Measurements from ENCODE around the gene NR3C2. TPM values are rescaled to one million over a fixed set of nuclear protein-coding genes. Genes with fewer than 3 reads are reported as not detected.

Gene NR3C2
- total RNA-seq, 1 experiment from 2014 or later: 2.7 TPM

DNA sequence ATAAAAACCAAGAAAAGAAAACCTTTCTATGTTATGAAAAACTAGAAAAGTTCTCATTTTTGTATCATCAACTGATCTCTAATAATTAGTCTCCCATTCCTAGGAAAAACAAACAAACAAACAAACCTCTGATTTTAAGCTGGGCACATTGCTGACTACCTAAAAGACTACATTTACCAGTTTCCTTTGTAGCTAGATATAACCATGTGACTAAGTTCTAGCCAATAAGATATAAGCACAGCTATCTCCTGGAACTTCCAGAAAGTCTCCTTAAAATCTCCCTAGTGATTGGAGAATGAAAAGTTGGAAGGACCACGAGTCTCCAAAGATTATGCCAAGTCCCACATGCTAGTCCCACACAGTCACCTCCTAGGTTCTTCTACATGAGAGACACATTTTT lies 108.9 kb downstream of the NR3C2 start:
- no TSS peak for BruUV-seq (replicated peaks)
- no peak for TF ChIP-seq SP1 (IDR thresholded peaks at IDR 0.05; ENCODE audit: low read depth)
- no peak for TF ChIP-seq CBX3 (IDR thresholded peaks at IDR 0.05; ENCODE audit: low read depth)
- TF ChIP-seq MAX (IDR thresholded peaks at IDR 0.05): no peak
- no peak for TF ChIP-seq POLR2A (IDR thresholded peaks at IDR 0.05; ENCODE audit: borderline replicate concordance, extremely low read depth, insufficient read depth, insufficient read length)
- TF ChIP-seq ZFX (IDR thresholded peaks at IDR 0.05): no peak
- TF ChIP-seq EGR1 (IDR thresholded peaks at IDR 0.05; ENCODE audit: low read depth): no peak
- TF ChIP-seq TCF7L2 (IDR thresholded peaks at IDR 0.05; ENCODE audit: borderline replicate concordance, extremely low read depth, insufficient read depth, insufficient read length): no peak
- no peak for TF ChIP-seq EZH2phosphoT487 (IDR thresholded peaks at IDR 0.05; ENCODE audit: borderline replicate concordance)
- TF ChIP-seq SIN3A (IDR thresholded peaks at IDR 0.05; ENCODE audit: low read depth): no peak
- TF ChIP-seq, protein P1, sequence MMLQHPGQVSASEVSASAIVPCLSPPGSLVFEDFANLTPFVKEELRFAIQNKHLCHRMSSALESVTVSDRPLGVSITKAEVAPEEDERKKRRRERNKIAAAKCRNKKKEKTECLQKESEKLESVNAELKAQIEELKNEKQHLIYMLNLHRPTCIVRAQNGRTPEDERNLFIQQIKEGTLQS (IDR thresholded peaks at IDR 0.05): no peak
- TF ChIP-seq REST (IDR thresholded peaks at IDR 0.05; ENCODE audit: low read depth): no peak
- no peak for TF ChIP-seq CEBPB (IDR thresholded peaks at IDR 0.05; ENCODE audit: low read depth)
- no peak for TF ChIP-seq RAD21 (IDR thresholded peaks at IDR 0.05; ENCODE audit: low read depth)
- TF ChIP-seq ELF1 (IDR thresholded peaks at IDR 0.05; ENCODE audit: borderline replicate concordance, low read depth): no peak
- no peak overlapping the region for H3K4me3 ChIP-seq (replicated peaks in 1 of 2; ENCODE audit: low read depth in 1 of 2, low read length in 2 of 2)
- no peaks in the 10 kb centered on the region for H3K9me3 ChIP-seq (ENCODE audit: control insufficient read depth in 1 of 2, insufficient read depth in 1 of 2, low read depth in 1 of 2, low read length in 2 of 2)
- H3K27me3 ChIP-seq (ENCODE audit: insufficient read depth, low read length): no peaks in the 10 kb centered on the region
- intact Hi-C loops (cut with micrococcal nuclease): no loop called here
- no peaks in the 10 kb centered on the region for H4K20me1 ChIP-seq (ENCODE audit: insufficient read depth)
- no peaks in the 10 kb centered on the region for H3K36me3 ChIP-seq (ENCODE audit: control insufficient read depth in 1 of 2, insufficient read depth in 2 of 2, low read length in 2 of 2)
- no peak overlapping the region for H3K4me2 ChIP-seq (ENCODE audit: low read length)
- DNase-seq (ENCODE audit: low read depth, low spot score) (no peak), ATAC-seq (no peak)
- CTCF ChIA-PET: no interaction called here
- no peak overlapping the region for H2AFZ ChIP-seq (ENCODE audit: low read depth, low read length, poor library complexity, severe bottlenecking)
- no peaks in the 10 kb centered on the region for H3K79me2 ChIP-seq (ENCODE audit: insufficient read depth, low read length)
- RAD21 ChIA-PET (ENCODE audit: low non-redundant PET in 1 of 2, low total read pairs in 2 of 2, uncharacterized antibody in 2 of 2, unreplicated experiment in 2 of 2): no interaction called here
- H3K27ac ChIP-seq (ENCODE audit: low read depth, low read length): no peak overlapping the region
- H3K4me1 ChIP-seq (ENCODE audit: control insufficient read depth in 1 of 2, insufficient read depth in 2 of 2, low read length in 2 of 2): no peaks in the 10 kb centered on the region
- H3K9me2 ChIP-seq (ENCODE audit: insufficient read depth): no peaks in the 10 kb centered on the region
- H3K9ac ChIP-seq (ENCODE audit: low read length): no peak overlapping the region
- POLR2A ChIA-PET: no interaction called here
